ENCODE measurements around the gene SLC35G3. TPM values are rescaled to one million over a fixed set of nuclear protein-coding genes. Genes with fewer than 3 reads are reported as not detected.
"Not testable (repeated sequence)": the region's sequence is repeated elsewhere in the genome, so short reads cannot be mapped to it uniquely, and the experiment has no call there.

The SLC35G3 gene
- total RNA-seq (2014; rRNA removed; shearing (Covaris generic)) (not detected in 2 replicates), polyA plus RNA-seq (2016; fragmentation: Nextera tagmentation; extraction: Ambion mirVana) (not detected in 2 replicates)
- long read RNA-seq: 0 reads

DNA sequence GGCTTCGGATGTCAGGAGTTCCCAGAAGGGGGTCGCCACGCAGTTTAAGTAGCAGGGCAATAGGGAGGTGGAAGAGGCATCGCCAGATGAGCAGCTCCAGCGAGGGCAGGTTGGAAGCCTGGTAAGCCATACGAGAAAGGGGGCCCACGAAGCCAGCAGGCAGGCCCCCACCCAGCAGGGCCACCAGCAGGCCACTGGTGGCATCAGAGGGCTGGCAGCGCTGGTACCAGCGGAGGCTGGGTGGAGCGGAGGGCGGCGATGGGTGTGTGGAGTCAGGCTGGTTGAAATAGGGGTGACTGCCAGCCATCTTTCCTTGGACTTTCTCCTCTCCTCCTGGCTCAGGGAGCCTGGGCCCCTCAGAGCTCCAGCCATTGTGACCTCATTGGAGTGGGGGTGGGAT lies at the start of gene SLC35G3:
Gene SLC35G3, minus strand, starts transcription at position 393 of the 400 bp plus-strand sequence. Its CDS starts 86 bp downstream, at position 307.
- H4K20me1 ChIP-seq (replicated peaks; ENCODE audit: insufficient read depth); H3K4me1 Mint-ChIP-seq; H3K27ac ChIP-seq (ENCODE audit: low read depth); H3K27me3 Mint-ChIP-seq (ENCODE audit: insufficient read depth, low read depth, poor library complexity); H2AFZ ChIP-seq; H3K4me2 ChIP-seq; H3K9me2 ChIP-seq (ENCODE audit: insufficient read depth); H3K27me3 ChIP-seq (ENCODE audit: insufficient read depth); H3K27ac Mint-ChIP-seq; DNase-seq (ENCODE audit: low spot score); H3F3A ChIP-seq (replicated peaks; ENCODE audit: low read depth); H3K4me3 ChIP-seq; H3K4me1 ChIP-seq (ENCODE audit: insufficient read depth); H3K36me3 ChIP-seq (ENCODE audit: insufficient read depth); ATAC-seq; H3K4me3 Mint-ChIP-seq; H3K79me2 ChIP-seq (replicated peaks; ENCODE audit: insufficient read depth): not testable (repeated sequence)
- Mint-ChIP-seq H3K36me3 (ENCODE audit: low read depth) (peaks cover 15% of the 10 kb centered on the region; the same call in 2 of the 3 replicates), H3K9me3 (peaks cover 34% of the 10 kb centered on the region)

DNA sequence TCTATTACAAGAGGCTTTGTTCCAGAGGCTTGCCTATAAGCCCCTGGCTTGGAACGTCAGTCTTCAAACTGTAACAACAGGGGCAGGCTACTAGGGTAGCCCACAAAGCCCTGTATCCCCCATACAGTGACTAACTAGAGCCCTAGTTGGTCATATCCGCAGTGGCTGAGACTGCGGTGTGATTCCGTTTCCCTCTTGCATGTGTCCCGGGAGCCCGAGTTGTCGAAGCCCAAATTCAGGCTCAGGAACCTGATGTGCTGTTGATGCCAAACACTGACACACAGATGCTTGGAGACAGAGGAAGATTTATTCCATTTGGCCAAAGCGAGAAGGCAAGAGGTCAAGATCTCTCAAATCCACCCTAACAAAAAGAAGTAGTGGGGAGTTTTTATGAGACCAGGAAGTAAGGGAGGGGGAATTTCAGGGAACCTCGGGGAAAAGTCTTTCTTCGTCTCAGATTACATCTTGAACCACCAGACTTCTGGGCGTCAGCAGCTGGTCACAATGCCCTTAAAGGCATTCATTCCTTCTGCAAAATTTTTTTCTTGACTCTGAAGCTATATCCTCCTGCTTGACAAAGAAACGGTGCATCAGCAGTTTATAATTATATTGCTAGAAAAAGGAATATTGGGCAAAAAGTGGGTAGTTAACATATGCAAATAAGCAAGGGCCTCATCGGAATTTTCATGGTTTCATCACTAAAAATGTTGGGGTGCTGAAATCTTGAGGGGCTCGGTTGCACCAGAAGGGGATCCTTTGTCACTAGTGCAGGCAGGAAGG lies 49.6 kb upstream of the SLC35G3 start:
- H3K36me3 ChIP-seq (ENCODE audit: insufficient read depth): no peaks in the 10 kb centered on the region
- H3K4me1 Mint-ChIP-seq: peaks cover 22% of the 10 kb centered on the region
- no peak overlapping the region; the same call in 1 of the 2 replicates for H3K27ac Mint-ChIP-seq
- no peaks in the 10 kb centered on the region for H3K9me2 ChIP-seq (ENCODE audit: insufficient read depth)
- no peaks in the 10 kb centered on the region for H3K36me3 Mint-ChIP-seq (ENCODE audit: low read depth)
- ATAC-seq (peak; percentile 11), DNase-seq (ENCODE audit: low spot score) (peak; percentile 54)
- peak overlapping the region; percentile 57; the same call in 1 of the 2 replicates for H3K27ac ChIP-seq (ENCODE audit: low read depth)
- peaks cover 12% of the 10 kb centered on the region for H3K27me3 Mint-ChIP-seq (ENCODE audit: insufficient read depth, low read depth, poor library complexity)
- H3K9me3 Mint-ChIP-seq: no peaks in the 10 kb centered on the region
- H3K4me1 ChIP-seq (ENCODE audit: insufficient read depth): peaks cover 19% of the 10 kb centered on the region; the same call in 1 of the 2 replicates
- peak overlapping the region; percentile 94 for H3K4me3 Mint-ChIP-seq
- H3K4me3 ChIP-seq: peak overlapping the region; percentile 88
- H3K79me2 ChIP-seq (replicated peaks; ENCODE audit: insufficient read depth): no peaks in the 10 kb centered on the region
- H3F3A ChIP-seq (replicated peaks; ENCODE audit: low read depth): peaks cover 7% of the 10 kb centered on the region; the same call in 1 of the 2 replicates
- no peaks in the 10 kb centered on the region for H4K20me1 ChIP-seq (replicated peaks; ENCODE audit: insufficient read depth)
- H3K4me2 ChIP-seq: peak overlapping the region; percentile 95
- peak overlapping the region; percentile 88 for H2AFZ ChIP-seq
- H3K27me3 ChIP-seq (ENCODE audit: insufficient read depth): peaks cover 11% of the 10 kb centered on the region; the same call in 1 of the 2 replicates
- TF ChIP-seq EZH2 (IDR thresholded peaks at IDR 0.05; ENCODE audit: low read depth, unreplicated experiment) (no peak), POLR2AphosphoS5 (IDR thresholded peaks at IDR 0.05; ENCODE audit: low read depth) (no peak), EZH2phosphoT487 (IDR thresholded peaks at IDR 0.05; ENCODE audit: unreplicated experiment) (no peak), NANOG (IDR thresholded peaks at IDR 0.05; ENCODE audit: borderline replicate concordance) (no peak), STAT1 (IDR thresholded peaks at IDR 0.05; ENCODE audit: unreplicated experiment) (no peak), ZNF331 (CRISPR knock-in tag; IDR thresholded peaks at IDR 0.05; ENCODE audit: low read depth) (no peak)
- TF ChIP-seq, protein P1, sequence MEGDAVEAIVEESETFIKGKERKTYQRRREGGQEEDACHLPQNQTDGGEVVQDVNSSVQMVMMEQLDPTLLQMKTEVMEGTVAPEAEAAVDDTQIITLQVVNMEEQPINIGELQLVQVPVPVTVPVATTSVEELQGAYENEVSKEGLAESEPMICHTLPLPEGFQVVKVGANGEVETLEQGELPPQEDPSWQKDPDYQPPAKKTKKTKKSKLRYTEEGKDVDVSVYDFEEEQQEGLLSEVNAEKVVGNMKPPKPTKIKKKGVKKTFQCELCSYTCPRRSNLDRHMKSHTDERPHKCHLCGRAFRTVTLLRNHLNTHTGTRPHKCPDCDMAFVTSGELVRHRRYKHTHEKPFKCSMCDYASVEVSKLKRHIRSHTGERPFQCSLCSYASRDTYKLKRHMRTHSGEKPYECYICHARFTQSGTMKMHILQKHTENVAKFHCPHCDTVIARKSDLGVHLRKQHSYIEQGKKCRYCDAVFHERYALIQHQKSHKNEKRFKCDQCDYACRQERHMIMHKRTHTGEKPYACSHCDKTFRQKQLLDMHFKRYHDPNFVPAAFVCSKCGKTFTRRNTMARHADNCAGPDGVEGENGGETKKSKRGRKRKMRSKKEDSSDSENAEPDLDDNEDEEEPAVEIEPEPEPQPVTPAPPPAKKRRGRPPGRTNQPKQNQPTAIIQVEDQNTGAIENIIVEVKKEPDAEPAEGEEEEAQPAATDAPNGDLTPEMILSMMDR (conservative IDR thresholded peaks at IDR 0.05; ENCODE audit: low read depth in 2 of 2): no peak
- TF ChIP-seq, protein P2, sequence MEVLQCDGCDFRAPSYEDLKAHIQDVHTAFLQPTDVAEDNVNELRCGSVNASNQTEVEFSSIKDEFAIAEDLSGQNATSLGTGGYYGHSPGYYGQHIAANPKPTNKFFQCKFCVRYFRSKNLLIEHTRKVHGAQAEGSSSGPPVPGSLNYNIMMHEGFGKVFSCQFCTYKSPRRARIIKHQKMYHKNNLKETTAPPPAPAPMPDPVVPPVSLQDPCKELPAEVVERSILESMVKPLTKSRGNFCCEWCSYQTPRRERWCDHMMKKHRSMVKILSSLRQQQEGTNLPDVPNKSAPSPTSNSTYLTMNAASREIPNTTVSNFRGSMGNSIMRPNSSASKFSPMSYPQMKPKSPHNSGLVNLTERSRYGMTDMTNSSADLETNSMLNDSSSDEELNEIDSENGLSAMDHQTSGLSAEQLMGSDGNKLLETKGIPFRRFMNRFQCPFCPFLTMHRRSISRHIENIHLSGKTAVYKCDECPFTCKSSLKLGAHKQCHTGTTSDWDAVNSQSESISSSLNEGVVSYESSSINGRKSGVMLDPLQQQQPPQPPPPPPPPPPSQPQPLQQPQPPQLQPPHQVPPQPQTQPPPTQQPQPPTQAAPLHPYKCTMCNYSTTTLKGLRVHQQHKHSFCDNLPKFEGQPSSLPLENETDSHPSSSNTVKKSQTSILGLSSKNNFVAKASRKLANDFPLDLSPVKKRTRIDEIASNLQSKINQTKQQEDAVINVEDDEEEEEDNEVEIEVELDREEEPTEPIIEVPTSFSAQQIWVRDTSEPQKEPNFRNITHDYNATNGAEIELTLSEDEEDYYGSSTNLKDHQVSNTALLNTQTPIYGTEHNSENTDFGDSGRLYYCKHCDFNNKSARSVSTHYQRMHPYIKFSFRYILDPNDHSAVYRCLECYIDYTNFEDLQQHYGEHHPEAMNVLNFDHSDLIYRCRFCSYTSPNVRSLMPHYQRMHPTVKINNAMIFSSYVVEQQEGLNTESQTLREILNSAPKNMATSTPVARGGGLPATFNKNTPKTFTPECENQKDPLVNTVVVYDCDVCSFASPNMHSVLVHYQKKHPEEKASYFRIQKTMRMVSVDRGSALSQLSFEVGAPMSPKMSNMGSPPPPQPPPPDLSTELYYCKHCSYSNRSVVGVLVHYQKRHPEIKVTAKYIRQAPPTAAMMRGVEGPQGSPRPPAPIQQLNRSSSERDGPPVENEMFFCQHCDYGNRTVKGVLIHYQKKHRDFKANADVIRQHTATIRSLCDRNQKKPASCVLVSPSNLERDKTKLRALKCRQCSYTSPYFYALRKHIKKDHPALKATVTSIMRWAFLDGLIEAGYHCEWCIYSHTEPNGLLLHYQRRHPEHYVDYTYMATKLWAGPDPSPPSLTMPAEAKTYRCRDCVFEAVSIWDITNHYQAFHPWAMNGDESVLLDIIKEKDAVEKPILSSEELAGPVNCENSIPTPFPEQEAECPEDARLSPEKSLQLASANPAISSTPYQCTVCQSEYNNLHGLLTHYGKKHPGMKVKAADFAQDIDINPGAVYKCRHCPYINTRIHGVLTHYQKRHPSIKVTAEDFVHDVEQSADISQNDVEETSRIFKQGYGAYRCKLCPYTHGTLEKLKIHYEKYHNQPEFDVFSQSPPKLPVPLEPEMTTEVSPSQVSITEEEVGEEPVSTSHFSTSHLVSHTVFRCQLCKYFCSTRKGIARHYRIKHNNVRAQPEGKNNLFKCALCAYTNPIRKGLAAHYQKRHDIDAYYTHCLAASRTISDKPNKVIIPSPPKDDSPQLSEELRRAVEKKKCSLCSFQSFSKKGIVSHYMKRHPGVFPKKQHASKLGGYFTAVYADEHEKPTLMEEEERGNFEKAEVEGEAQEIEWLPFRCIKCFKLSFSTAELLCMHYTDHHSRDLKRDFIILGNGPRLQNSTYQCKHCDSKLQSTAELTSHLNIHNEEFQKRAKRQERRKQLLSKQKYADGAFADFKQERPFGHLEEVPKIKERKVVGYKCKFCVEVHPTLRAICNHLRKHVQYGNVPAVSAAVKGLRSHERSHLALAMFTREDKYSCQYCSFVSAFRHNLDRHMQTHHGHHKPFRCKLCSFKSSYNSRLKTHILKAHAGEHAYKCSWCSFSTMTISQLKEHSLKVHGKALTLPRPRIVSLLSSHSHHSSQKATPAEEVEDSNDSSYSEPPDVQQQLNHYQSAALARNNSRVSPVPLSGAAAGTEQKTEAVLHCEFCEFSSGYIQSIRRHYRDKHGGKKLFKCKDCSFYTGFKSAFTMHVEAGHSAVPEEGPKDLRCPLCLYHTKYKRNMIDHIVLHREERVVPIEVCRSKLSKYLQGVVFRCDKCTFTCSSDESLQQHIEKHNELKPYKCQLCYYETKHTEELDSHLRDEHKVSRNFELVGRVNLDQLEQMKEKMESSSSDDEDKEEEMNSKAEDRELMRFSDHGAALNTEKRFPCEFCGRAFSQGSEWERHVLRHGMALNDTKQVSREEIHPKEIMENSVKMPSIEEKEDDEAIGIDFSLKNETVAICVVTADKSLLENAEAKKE (CRISPR knock-in tag; IDR thresholded peaks at IDR 0.05): no peak
- TF ChIP-seq, protein P3, sequence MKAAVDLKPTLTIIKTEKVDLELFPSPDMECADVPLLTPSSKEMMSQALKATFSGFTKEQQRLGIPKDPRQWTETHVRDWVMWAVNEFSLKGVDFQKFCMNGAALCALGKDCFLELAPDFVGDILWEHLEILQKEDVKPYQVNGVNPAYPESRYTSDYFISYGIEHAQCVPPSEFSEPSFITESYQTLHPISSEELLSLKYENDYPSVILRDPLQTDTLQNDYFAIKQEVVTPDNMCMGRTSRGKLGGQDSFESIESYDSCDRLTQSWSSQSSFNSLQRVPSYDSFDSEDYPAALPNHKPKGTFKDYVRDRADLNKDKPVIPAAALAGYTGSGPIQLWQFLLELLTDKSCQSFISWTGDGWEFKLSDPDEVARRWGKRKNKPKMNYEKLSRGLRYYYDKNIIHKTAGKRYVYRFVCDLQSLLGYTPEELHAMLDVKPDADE (IDR thresholded peaks at IDR 0.05): no peak
